ENCODE results near the gene OR51E1.

Gene OR51E1

GRCh38 chr11:4654635-4655369, 11.0 kb downstream of the OR51E1 start:
- no peak for DNase-seq

- DNase-seq = no peak
Measured at GRCh38 chr11:4658629-4659445, 15.1 kb downstream of the OR51E1 start.

- DNase-seq = no peak
Measured at GRCh38 chr11:4662876-4663275, 19.1 kb downstream of the OR51E1 start.

GRCh38 chr11:4664183-4664582, 20.4 kb downstream of the OR51E1 start:
- no peak for DNase-seq

- DNase-seq = no peak
Measured at GRCh38 chr11:4664786-4665185, 21.0 kb downstream of the OR51E1 start.

GRCh38 chr11:4665424-4665823, 21.6 kb downstream of the OR51E1 start:
- no peak for DNase-seq

- DNase-seq = no peak
Measured at GRCh38 chr11:4671741-4672140, 28.0 kb downstream of the OR51E1 start.

GRCh38 chr11:4672470-4672869, 28.7 kb downstream of the OR51E1 start:
- no peak for DNase-seq

- DNase-seq = no peak
Measured at GRCh38 chr11:4673781-4674180, 30.0 kb downstream of the OR51E1 start.

GRCh38 chr11:4677948-4678347, 34.2 kb downstream of the OR51E1 start:
- no peak for DNase-seq

- no peak for DNase-seq
Measured at GRCh38 chr11:4680341-4680740, 36.6 kb downstream of the OR51E1 start.

GRCh38 chr11:4682623-4683419, 39.0 kb downstream of the OR51E1 start:
- DNase-seq = no peak

- DNase-seq = no peak
Measured at GRCh38 chr11:4684631-4685285, 41.0 kb downstream of the OR51E1 start.

GRCh38 chr11:4695442-4695841, 51.7 kb downstream of the OR51E1 start:
- no peak for DNase-seq

GRCh38 chr11:4697585-4697984, 53.8 kb downstream of the OR51E1 start, which contains the start of gene OR51E2:
Gene OR51E2, minus strand, starts transcription at chr11:4697853. Its CDS starts 15,142 bp downstream, at chr11:4682711.
- DNase-seq = no peak

- peak in 1 of 5 experiments; percentile 87 for DNase-seq
Measured at GRCh38 chr11:4699697-4700435, 56.1 kb downstream of the OR51E1 start.

GRCh38 chr11:4700436-4700820, 56.6 kb downstream of the OR51E1 start:
- no peak for DNase-seq

- no peak for DNase-seq
Measured at GRCh38 chr11:4704054-4704789, 60.4 kb downstream of the OR51E1 start, which contains the start of gene MMP26. Gene MMP26, plus strand, starts transcription at chr11:4704784.

- DNase-seq = no peak
Measured at GRCh38 chr11:4704790-4705334, 61.1 kb downstream of the OR51E1 start.
